Ecto neural progenitor cell (in vitro differentiated cells): Measurements from ENCODE around the gene TMCC2.
"Not testable (repeated sequence)": the region's sequence is repeated elsewhere in the genome, so short reads cannot be mapped to it uniquely, and the experiment has no call there.

ENCODE experiments used
- DNase-seq: peaks from one replicate; pipeline ENCODE4 v3.0.0-alpha.2; 2018; ENCODE audit warnings: low spot score

Gene TMCC2

DNA sequence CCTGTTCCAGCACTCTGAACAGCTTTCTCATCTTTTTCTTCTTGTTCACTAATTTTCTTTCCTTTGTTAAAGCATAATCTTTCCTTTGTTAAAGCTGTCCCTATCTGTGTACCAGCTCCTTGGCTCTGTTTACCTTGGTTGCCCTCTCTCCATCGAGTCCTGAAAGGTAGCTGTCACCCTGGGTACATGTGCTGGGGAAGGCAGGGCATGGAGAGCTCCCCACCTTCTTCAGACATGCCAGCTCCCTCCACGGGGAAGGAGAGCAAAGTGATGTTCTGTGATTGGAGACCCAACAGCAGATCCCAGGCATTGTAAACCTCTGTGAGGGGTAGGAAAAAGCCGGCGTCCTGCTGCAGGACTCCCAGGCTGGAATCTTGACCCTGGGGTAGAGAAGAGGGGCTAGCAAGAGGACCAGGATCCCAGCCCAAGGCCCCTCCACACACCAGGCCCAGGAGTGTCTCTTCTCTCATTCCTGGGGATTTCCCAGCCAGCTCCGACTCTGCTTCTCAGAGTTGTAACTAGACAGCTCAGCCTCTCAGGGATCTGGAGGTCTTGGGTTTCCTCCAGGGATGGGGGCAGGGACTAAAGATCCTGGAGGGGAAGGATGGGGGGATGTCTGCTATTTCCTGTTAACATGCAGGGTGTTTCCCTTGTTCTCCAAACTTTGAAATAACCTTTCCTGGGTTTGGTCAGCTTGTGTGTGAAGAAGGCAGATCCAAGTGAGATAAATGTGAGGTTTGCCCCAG is 34.4 kb downstream of the TMCC2 start:
- no peak for DNase-seq

- DNase-seq: no peak
These were observed 35.0 kb downstream of the TMCC2 start for GRCh38 chr1:205262731-205263171.

GRCh38 chr1:205263580-205264190 is 35.9 kb downstream of the TMCC2 start:
- DNase-seq: no peak

DNA sequence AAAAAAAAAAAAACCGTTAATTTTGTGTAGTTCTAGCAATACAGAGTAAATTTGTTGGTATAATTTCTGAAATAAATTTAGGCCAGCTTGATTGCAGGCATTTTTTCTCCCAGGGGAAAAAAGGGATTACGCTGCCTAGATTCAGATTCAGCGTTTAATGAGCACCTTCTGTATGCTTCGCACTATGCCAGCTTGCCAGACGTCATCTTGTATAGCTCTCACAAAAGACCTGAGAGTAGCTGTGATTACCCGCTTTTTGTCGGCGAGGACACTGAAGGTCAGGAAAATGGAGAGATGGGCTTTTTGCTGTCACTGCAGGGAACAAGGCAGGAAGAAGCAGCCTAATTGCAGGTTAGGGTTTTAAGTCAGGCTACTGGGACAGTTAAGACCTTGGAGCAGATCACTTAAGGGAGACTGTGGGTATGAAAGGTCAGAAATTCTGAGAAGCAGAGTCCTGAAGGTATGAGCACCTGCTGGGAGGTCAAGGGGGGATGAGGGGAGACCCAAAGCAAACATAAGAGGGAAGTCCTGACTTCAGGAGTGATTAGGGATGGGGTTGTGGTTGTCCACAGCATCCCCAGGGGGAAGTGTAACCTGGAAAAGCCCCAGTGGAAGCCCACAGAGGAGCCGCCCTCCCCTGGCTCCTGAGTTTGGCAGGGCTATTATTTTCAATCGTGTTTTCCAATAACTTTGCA is 39.0 kb downstream of the TMCC2 start:
- no peak for DNase-seq

DNA sequence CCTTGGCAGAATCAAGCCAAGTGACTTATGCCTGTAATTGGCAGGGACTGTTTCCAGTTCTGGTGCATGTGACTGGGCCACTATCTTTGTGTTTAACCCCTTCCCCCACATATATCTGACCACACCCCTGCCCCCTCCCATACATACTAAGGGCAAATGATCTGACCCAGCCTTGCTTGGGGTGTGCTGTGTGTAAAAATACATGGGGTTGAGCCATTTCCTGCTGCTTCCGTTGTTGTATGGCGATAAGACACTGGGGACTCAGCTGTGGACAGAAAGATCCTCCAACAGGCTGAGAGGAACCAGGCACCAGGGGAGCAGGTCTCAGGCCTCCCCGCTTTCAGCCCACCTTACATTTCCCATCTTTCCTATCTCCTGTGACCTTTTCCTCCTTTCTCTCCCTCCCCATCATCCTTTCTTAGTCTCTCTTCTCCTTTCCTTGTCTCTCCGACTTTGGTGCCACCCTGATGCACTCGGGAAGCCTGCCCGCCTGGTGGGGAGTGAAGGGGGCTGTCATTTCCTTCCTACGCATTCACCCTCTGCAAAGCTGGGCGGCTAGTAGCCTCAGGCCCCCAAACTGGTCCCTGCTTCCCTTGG is 39.7 kb downstream of the TMCC2 start:
- DNase-seq: no peak

- no peak for DNase-seq
These were observed 41.3 kb downstream of the TMCC2 start for GRCh38 chr1:205268846-205269680.

DNA sequence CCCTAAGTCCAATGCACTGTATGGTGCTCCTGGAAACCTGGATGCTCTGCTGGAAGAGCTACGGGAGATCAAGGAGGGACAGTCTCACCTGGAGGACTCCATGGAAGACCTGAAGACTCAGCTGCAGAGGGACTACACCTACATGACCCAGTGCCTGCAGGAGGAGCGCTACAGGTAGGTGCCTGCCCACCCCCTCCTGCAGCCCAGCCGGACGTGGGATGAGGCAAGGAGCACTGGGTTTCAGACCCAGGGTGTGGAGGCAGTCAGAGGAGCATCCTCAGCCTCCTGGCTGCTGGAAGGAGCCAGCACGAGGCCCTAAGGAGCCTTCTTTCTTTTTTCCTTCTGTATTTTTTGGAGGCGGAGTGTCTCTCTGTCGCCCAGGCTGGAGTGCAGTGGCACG is 42.0 kb downstream of the TMCC2 start:
- no peak for DNase-seq

DNA sequence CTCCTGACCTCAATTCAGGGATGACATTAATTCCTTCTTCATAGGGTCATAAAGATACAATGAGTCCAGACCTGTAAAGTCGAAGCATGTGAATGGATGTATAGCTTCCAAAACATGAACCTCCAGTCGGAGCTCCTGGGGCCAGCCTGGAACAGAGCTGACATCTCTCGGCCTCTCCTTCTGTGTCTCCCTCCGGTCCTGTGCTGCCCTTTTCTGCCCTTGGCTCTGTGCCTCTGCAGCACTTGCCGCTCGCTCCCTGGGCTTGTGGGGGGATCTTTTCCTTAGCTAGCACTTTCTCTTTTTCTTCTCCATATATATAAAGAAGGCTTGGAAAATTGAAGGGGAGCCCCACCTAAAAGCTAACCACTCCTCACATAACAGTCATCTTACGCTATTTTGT is 42.5 kb downstream of the TMCC2 start:
- DNase-seq: no peak

- no peak for DNase-seq
These were observed 43.0 kb downstream of the TMCC2 start for GRCh38 chr1:205270764-205271163.

DNA sequence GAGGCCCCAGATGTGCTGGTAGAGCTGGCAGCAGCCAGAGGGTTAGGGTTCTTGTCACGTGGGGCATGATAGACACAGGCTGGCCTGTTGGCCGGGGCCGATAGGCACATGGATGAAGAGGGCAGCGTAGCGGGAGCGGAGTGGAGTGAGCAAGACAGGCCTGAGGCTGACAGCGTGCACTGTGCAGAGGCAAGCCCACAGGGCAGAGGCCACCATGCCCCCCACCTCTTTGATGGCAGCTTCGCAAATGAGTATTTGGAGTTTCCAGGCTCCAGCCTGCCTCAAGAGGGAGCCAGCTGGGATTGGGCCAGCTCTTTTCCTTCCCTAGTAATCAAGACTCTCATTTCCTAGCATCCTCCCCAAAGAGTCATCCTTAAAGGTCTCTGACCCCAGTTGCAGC is 43.5 kb downstream of the TMCC2 start:
- no peak for DNase-seq

DNA sequence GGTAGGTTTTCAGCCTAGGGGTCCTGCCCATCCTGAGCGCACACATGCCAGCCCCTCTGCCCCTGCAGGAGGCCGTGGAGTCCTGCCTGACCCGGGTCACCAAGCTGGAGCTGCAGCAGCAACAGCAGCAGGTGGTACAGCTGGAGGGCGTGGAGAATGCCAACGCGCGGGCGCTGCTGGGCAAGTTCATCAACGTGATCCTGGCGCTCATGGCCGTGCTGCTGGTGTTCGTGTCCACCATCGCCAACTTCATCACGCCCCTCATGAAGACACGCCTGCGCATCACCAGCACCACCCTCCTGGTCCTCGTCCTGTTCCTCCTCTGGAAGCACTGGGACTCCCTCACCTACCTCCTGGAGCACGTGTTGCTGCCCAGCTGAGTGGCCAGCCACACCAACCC is 44.0 kb downstream of the TMCC2 start:
- DNase-seq: no peak

DNA sequence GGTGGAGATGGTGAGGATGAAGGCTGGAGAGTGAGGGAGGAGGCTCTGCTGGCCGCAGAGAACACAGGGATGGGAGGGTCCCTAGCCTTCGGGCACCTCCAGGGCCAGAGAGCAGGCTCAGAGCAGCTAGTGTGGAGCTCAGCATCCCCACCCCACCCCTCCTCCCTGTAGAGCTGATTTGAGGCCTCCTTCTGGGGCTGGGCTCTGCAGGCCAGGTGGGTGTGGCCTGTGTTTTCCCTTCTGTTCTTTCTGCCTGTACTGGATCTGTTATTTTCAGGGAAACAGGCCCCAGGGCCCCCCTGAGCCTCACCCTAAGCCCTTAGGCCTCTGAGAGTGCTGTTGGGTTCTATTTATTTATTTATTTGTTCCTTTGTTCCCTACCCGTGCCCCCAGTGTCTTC is 44.8 kb downstream of the TMCC2 start:
- DNase-seq: no peak

GRCh38 chr1:205273551-205273982 is 45.8 kb downstream of the TMCC2 start:
- DNase-seq: peak; percentile 91

GRCh38 chr1:205274041-205274691 is 46.4 kb downstream of the TMCC2 start:
- DNase-seq: no peak

DNA sequence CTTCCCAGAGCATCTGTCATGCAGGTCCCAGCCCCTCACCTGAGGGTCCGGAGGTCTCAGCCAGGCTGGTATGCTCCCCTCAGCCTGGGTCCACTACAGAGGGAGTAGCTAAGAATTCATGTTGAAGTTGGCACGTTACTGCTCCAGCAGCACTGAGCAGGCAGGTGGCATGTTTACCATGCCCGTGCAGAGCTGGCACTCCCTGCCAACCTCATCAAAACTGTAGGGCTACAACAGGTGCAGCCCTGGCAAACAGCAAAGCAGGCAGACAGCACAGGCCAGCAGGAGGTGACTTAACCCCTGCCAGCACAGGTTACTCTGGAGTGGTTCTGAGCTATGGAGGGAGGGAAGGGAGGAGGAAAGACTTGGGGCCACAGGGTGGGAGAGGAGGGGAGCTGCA is 47.4 kb downstream of the TMCC2 start:
- DNase-seq: no peak

GRCh38 chr1:205275916-205276688 is 48.4 kb downstream of the TMCC2 start:
- DNase-seq: no peak

GRCh38 chr1:205276689-205277065 is 48.9 kb downstream of the TMCC2 start:
- no peak for DNase-seq

DNA sequence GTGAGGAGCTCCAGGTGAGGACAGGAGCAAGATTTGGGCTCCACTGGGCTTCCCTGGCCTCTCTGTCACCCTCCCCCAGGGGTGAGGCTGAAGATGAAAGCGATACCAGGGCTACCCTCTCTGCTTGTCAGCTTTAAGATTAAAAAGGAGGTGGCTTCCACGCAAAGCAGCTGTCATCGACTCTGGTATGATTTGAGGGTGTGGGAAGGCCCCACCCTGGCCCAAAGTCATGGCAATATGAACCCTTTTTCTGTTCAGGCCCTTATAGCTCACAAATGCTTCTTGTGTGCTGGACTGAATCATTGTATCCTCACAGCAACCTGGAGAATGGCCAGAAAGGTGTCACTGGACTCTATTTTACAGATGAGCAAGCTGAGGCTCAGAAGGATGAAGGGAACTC is 52.2 kb downstream of the TMCC2 start:
- no peak for DNase-seq

DNA sequence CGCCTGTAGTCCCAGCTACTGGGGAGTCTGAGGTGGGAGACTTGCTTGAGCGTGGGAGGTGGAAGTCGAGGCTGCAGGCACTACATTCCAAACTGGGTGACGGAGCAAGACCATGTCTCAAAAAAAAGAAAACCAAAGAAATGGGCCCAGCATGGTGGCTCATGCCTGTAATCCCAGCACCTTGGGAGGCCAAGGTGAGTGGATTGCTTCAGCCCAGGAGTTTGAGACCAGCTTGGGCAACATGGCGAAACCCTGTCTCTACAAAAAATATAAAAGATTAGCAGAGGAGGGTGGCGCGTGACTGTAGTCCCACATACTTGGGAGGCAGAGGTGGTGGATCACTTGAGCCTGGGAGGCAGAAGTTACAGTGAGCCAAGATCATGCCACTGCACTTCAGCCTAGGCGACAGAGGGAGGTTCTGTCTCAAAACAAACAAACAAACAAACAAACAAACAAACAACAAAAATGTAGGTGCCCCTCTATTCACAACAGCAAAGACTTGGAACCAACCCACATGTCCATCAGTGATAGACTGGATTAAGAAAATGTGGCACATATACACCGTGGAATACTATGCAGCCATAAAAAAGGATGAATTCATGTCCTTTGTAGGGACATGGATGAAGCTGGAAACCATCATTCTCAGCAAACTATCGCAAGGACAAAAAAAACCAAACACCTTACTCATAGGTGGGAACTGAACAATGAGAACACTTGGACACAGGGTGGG is 53.1 kb downstream of the TMCC2 start:
- not testable (repeated sequence) for DNase-seq
